ENCODE data around the gene FMN2. TPM values are rescaled to one million over a fixed set of nuclear protein-coding genes. Genes with fewer than 3 reads are reported as not detected.
A peak's percentile ranks its signal among the peaks of the same experiment; 100 is the strongest.

FMN2 gene
- total RNA-seq, 1 donor from 2014 or later, result 1.7 TPM

DNA sequence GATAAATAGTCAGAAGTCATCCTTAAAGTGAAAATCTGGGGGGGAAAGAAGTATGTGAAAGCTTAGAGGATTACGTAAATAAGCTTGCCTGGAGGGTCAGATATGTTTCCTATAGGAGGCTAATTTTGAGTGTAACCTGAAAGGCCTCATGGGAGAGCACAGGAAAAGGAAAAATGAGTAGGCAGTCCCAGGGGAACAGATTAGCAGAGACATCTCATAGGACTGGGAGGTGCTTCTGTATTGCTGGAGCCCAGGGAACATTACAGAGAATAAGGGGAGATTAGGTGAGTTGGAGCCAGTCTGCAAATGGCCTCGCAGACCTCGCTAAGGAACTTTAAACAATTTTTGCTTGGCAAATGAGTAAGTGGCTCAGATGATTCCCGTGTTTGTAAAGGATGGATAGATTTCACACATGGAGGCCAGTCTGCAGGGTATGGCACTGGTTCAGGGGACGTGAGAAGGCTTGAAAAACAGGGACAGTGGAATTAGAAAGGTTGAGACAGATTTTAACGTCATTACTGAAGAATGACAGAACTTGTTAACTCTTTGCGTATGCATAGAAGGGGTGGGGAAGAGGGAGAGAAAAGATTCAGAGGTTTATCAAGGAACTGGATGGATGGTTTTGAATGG is 371.2 kb downstream of the FMN2 start:
- Mint-ChIP-seq H3K4me3 (no peak overlapping the region), H3K27ac (no peak overlapping the region), H3K27me3 (ENCODE audit: insufficient read depth, low read depth) (no peaks in the 10 kb centered on the region), H3K36me3 (no peaks in the 10 kb centered on the region), H3K9me3 (no peaks in the 10 kb centered on the region), H3K4me1 (peaks cover 33% of the 10 kb centered on the region)
- Histone ChIP-seq H3K4me2 (no peak overlapping the region), H3K9ac (no peak overlapping the region), H3K27me3 (no peaks in the 10 kb centered on the region), H3K9me3 (ENCODE audit: low read depth) (no peaks in the 10 kb centered on the region), H3K4me1 (peaks cover 11% of the 10 kb centered on the region), H3K4me3 (no peak overlapping the region), H3K79me2 (ENCODE audit: low read depth) (no peaks in the 10 kb centered on the region), H3F3A (ENCODE audit: low read depth) (no peaks in the 10 kb centered on the region), H3K36me3 (no peaks in the 10 kb centered on the region), H3K27ac (no peak overlapping the region), H4K20me1 (ENCODE audit: low read depth) (no peaks in the 10 kb centered on the region), H2AFZ (replicated peaks) (no peak overlapping the region)
- DNase-seq (ENCODE audit: low spot score), result no peak
- TF ChIP-seq, protein P1, sequence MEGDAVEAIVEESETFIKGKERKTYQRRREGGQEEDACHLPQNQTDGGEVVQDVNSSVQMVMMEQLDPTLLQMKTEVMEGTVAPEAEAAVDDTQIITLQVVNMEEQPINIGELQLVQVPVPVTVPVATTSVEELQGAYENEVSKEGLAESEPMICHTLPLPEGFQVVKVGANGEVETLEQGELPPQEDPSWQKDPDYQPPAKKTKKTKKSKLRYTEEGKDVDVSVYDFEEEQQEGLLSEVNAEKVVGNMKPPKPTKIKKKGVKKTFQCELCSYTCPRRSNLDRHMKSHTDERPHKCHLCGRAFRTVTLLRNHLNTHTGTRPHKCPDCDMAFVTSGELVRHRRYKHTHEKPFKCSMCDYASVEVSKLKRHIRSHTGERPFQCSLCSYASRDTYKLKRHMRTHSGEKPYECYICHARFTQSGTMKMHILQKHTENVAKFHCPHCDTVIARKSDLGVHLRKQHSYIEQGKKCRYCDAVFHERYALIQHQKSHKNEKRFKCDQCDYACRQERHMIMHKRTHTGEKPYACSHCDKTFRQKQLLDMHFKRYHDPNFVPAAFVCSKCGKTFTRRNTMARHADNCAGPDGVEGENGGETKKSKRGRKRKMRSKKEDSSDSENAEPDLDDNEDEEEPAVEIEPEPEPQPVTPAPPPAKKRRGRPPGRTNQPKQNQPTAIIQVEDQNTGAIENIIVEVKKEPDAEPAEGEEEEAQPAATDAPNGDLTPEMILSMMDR (IDR thresholded peaks at IDR 0.05), result no peak
- no peak for TF ChIP-seq EZH2phosphoT487 (IDR thresholded peaks at IDR 0.05)
- no peak for TF ChIP-seq EZH2 (IDR thresholded peaks at IDR 0.05)

DNA sequence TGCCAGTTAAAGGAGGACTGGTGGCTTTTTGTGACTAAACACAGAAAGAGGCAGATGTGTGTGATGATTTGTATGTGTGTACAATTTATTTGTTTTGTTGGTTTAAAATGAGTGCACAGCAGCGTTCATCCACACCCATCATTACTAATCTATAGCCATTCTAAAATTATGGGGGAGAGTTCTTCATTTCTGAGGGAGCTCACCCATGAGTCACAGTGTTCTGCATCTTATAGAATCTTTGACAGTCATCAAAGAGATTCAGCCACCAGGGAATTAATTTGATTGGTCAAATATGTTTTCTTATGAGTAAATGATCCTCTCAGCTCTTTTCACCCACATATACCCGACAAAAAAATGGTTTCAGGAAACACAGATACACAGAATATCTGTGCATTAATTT is 372.4 kb downstream of the FMN2 start:
- Histone ChIP-seq H3K4me2 (no peak overlapping the region), H3K4me1 (peaks cover 11% of the 10 kb centered on the region), H2AFZ (replicated peaks) (no peak overlapping the region), H3K9ac (no peak overlapping the region), H4K20me1 (ENCODE audit: low read depth) (no peaks in the 10 kb centered on the region), H3K9me3 (ENCODE audit: low read depth) (no peaks in the 10 kb centered on the region), H3K4me3 (no peak overlapping the region), H3K79me2 (ENCODE audit: low read depth) (no peaks in the 10 kb centered on the region), H3K36me3 (no peaks in the 10 kb centered on the region), H3K27me3 (no peaks in the 10 kb centered on the region), H3F3A (ENCODE audit: low read depth) (no peaks in the 10 kb centered on the region), H3K27ac (no peak overlapping the region)
- TF ChIP-seq, protein P1 (IDR thresholded peaks at IDR 0.05), result no peak
- TF ChIP-seq EZH2phosphoT487 (IDR thresholded peaks at IDR 0.05) (no peak), EZH2 (IDR thresholded peaks at IDR 0.05) (no peak)
- Mint-ChIP-seq H3K27ac (no peak overlapping the region), H3K9me3 (no peaks in the 10 kb centered on the region), H3K36me3 (no peaks in the 10 kb centered on the region), H3K4me1 (peaks cover 33% of the 10 kb centered on the region), H3K4me3 (no peak overlapping the region), H3K27me3 (ENCODE audit: insufficient read depth, low read depth) (no peaks in the 10 kb centered on the region)
- DNase-seq (ENCODE audit: low spot score), result no peak

DNA sequence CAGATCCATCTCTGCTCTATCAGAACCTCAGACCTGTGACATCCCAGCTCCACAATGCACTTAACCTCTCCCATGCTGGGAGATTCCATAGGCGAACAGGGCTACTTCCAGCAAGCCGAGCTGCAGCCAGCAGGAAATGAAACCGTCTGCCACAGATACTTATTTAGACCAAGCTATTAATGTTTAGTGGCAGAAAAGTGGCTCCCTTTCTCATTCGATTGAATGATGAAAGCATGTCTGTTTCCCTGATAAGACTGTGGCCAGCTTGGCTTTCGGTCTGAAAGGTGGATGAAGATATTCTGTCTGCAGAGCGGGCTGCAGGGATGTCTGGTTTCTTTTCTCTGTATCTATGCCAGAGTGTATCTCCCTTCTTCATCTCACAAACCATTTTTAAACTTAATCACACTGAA is 373.9 kb downstream of the FMN2 start:
- Histone ChIP-seq H3K27me3 (no peaks in the 10 kb centered on the region), H3F3A (ENCODE audit: low read depth) (no peaks in the 10 kb centered on the region), H4K20me1 (ENCODE audit: low read depth) (no peaks in the 10 kb centered on the region), H3K79me2 (ENCODE audit: low read depth) (no peaks in the 10 kb centered on the region), H3K9me3 (ENCODE audit: low read depth) (no peaks in the 10 kb centered on the region), H2AFZ (replicated peaks) (no peak overlapping the region), H3K4me2 (no peak overlapping the region), H3K9ac (no peak overlapping the region), H3K36me3 (no peaks in the 10 kb centered on the region), H3K4me3 (no peak overlapping the region), H3K27ac (no peak overlapping the region), H3K4me1 (peaks cover 11% of the 10 kb centered on the region)
- peak; percentile 20 for DNase-seq (ENCODE audit: low spot score)
- Mint-ChIP-seq H3K9me3 (no peaks in the 10 kb centered on the region), H3K27me3 (ENCODE audit: insufficient read depth, low read depth) (peaks cover 2% of the 10 kb centered on the region), H3K36me3 (no peaks in the 10 kb centered on the region), H3K27ac (peak overlapping the region; percentile 62), H3K4me3 (peak overlapping the region; percentile 38), H3K4me1 (peaks cover 30% of the 10 kb centered on the region)
- TF ChIP-seq, protein P1 (IDR thresholded peaks at IDR 0.05), result no peak
- TF ChIP-seq EZH2 (IDR thresholded peaks at IDR 0.05), result no peak
- TF ChIP-seq EZH2phosphoT487 (IDR thresholded peaks at IDR 0.05), result no peak
